GM19240 (cell line): ENCODE results near the gene RBBP7.
A peak's percentile ranks its signal among the peaks of the same experiment; 100 is the strongest.

ENCODE experiments used
- DNase-seq: peaks from one replicate; pipeline ENCODE4 v3.0.0; 2011; ENCODE audit warnings: low spot score; ENCODE audit not compliant: insufficient read length

Gene RBBP7

GRCh38 chrX:16870095-16870861 lies at the start of gene RBBP7:
Gene RBBP7, minus strand, starts transcription at chrX:16870362. Its CDS starts 309 bp downstream, at chrX:16870053.
- peak; percentile 57 for DNase-seq

- no peak for DNase-seq
Observed at GRCh38 chrX:16918979-16919378, 48.8 kb upstream of the RBBP7 start.

DNA sequence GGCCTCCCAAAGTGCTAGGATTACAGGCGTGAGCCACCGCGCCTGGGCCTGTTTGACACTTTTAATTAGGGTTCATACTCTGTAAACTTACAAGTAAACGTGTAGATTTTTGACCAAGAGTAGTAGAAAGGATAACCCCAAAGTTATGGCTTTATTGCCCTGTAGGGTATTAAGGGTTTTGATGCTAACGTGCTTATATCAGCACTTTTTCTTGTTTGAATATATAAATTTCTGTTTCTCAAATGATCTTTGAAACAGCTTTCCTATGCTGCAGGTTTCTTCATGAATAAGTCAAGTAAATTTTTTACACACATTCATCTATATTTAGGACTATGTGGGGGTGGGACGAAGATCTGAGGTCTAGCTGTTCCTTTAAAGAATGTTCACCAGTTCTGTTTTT lies 47.0 kb upstream of the RBBP7 start:
- DNase-seq = no peak

GRCh38 chrX:16916561-16916960 lies 46.4 kb upstream of the RBBP7 start:
- DNase-seq = no peak

DNA sequence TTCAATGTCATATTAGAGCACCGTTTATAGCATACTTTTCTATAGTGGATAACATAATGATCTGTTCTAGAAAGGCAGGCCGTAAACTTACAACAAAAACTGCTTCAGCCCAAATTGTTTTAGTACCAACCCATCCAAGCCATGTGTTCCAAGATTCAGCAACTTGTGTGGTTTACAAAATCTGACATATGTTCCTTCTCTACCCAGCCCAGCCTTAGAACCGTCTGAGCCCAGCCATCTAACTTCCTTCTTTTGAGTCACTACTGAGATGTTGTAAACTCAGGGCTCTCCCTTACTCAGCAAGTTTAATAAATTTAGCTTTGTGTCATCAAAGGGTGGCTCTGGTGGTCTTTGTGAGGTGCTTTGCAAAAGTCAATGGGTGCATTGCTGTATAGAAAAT lies 43.9 kb upstream of the RBBP7 start:
- DNase-seq = no peak

- no peak for DNase-seq
Observed at GRCh38 chrX:16910376-16910775, 40.2 kb upstream of the RBBP7 start.

GRCh38 chrX:16903274-16904022 lies 33.3 kb upstream of the RBBP7 start:
- peak; percentile 8 for DNase-seq

DNA sequence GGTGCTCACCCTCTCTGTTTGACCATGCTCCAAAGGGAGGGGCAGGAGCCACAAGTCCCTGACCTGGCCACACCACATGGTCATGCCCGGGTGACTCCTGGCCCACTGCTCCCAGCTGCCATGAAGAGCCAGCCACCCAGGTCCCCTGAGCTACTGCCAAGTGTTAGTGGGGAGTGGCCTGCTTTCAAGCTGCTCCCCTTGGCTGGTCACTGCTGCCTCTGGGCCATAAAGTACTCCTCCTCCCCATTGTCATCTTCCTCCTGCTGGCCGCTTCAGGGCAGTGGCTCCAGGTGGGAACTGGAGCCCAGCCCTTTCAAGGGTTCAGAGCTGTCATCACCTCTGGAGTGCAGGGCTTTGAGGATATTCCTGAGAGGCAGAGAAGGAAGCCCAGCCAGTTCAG lies 27.3 kb upstream of the RBBP7 start:
- no peak for DNase-seq

DNA sequence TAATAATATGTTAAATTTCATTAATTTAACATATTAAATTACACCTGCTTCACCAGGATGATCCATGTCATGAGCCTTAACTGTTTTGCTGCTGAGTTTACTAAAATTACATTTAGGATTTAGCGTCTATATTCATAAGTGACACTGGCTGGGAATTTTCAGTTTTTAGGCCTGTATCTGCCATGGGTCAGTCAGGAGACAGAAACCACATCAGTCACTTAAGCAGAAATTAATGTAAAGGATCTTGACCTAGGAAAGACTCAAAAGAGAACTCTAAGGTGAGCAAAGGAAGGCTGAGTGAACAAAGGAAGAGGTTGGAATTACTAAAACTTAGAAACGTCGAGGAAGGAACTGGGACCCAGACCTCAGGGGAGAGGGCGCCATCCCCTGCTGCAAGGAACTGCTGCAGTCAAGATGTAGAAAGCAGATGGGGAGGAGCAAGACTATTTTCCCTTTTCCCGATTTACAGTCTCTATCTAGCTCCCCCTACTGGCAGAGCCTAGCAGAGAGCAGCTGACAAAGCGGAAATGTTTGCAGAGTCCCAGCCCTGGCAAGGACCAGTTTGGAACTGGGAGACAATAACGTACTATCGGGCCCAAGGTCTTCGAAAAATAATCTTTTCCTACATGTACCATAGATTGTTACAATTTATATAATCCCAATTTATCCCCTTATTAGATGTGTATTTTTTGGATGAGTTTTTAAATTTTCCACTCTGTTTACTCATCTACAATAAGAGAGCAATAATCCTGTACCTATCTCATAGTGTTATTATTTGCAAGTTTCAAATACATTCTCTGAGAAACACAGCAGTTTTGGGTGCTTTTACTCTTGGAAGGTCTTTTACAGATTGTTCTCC lies 22.6 kb upstream of the RBBP7 start:
- no peak for DNase-seq

DNA sequence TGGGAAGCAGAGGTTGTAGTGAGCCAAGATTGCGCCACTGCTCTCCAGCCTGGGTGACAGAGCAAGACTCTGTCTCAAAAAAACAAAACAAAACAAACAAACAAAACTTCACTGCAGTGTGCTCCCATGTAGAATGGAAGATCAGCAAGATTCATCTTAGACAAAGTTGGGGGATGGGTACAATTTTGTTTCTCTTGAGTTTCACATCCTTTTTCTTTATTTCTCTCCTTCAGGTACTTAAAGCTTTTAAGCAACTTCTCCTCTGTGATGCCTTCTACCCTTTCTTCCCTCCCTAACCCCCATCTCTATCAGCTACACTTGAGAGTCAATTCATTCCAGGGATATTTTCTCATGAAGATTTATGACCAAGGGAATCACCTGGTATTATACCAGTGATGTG lies 15.5 kb upstream of the RBBP7 start:
- DNase-seq = no peak

DNA sequence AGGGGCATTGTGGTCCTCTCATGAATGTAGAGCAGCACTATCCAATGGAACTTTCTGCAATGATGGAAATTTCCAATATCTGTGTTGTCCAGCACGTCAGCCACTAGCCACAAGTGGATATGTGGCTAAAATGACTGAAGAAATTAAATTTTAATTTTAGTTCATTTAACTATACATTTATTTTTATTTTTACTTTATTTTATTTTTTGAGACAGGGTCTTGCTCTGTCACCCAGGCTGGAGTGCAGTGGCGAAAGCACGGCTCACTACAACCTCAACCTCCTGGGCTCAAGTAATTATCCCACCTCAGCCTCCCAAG lies 13.3 kb upstream of the RBBP7 start:
- DNase-seq = no peak

GRCh38 chrX:16882702-16883486 lies 12.7 kb upstream of the RBBP7 start:
- DNase-seq = no peak

- no peak for DNase-seq
Observed at GRCh38 chrX:16882169-16882568, 12.0 kb upstream of the RBBP7 start.

- DNase-seq = no peak
Observed at GRCh38 chrX:16876696-16877095, 6.5 kb upstream of the RBBP7 start.

DNA sequence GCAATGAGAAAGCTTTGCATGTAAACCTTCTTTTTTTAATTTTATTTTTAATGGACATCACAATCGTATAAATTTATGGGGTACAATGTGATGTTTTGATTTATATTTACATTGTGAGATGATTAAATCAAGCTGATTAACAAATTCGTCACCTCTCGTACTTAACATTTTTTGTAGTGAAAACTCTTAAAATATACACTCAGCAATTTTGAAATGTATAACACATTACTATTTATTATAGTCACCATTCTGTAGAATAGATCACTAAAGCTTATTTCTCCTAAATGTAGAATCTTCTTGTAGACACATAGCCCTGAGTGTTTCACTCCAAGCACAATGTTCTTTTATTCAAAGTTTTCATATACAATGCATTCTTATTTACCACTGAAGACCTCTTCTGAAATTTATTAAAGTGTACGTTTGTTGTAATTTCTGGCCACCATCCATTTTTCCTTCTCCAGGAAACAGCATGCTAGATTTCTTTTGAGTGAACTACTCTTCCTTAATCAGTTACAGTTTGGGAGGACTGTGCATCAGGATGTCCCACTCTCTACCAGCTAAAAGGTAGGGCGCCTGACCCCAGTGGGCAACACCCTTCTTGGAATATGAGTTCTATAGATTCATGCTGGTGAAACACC lies 4.4 kb upstream of the RBBP7 start:
- DNase-seq = no peak

DNA sequence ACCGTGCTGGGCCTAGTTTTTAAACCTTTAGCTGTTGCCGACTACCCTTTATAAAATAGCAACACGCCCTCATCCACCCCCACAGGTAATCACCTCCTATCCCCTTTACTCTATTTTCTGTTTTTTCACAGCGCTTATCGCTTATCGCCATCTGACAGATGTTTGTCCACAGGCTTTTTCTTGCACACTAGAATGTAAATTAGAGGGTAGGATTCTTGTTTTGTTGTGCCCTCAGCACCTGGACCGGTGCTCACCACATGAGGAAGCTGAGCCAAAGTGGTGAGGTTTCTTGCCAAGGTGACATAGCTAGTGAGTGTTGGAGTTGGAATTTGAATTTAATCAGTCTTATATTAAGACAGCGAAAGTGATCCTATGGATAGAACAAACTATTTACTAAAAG lies 2.9 kb upstream of the RBBP7 start:
- DNase-seq = no peak

- no peak for DNase-seq
Observed at GRCh38 chrX:16870862-16871815, 977 bp upstream of the RBBP7 start.

DNA sequence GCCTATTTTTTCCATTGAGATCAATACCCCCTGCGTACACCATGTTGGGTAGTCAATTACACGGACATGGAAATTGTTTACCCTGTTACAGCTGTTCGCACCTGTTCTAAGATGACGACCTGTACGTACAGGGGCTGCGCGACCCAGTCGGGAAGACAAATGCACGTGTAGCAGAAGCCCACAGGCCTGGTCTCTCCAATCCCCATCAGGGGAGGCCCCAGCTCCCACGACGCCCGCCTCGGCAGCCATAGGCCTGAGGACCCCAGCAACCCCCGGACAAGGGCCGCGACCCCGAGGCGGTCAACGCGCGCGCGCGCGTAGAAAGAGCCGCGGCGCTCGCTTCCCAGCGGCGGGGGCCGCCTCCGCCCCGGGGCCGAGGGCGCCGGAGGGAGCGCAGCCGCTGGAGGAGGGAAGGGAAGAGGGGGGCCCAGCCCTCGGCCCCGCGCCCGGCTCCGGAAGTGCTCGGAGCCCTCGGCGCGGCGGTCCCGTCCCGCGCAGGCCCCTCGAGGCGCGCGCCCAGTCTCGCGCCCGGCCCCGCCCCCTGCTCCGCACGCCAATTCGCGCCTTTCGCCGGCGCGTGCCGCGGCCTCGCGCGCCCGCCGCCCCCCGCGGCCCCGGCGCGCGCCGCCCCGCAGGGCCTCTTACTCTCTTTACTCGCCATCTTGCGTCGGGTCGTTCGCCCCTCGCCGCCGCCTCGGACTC lies 618 bp downstream of the RBBP7 start:
- no peak for DNase-seq

- no peak for DNase-seq
Observed at GRCh38 chrX:16868920-16869319, 1.2 kb downstream of the RBBP7 start.
